ENCODE results near the gene STMN3. TPM values are rescaled to one million over a fixed set of nuclear protein-coding genes. Genes with fewer than 3 reads are reported as not detected.
"Not testable (repeated sequence)": the region's sequence is repeated elsewhere in the genome, so short reads cannot be mapped to it uniquely, and the experiment has no call there.

STMN3 gene
- total RNA-seq, 1 experiment from 2014 or later, result 2.6 TPM

- no peak for DNase-seq (ENCODE audit: low spot score)
Observed at GRCh38 chr20:63678667-63679465, 25.6 kb upstream of the STMN3 start.

- no peak for DNase-seq (ENCODE audit: low spot score)
Observed at GRCh38 chr20:63678071-63678470, 24.8 kb upstream of the STMN3 start.

GRCh38 chr20:63675681-63676368 is 22.6 kb upstream of the STMN3 start:
- no peak for DNase-seq (ENCODE audit: low spot score)

GRCh38 chr20:63673951-63674350 is 20.7 kb upstream of the STMN3 start:
- no peak for DNase-seq (ENCODE audit: low spot score)

- no peak for DNase-seq (ENCODE audit: low spot score)
Observed at GRCh38 chr20:63672666-63673065, 19.4 kb upstream of the STMN3 start.

- DNase-seq (ENCODE audit: low spot score), result not testable (repeated sequence)
Observed at GRCh38 chr20:63671695-63672094, 18.5 kb upstream of the STMN3 start.

DNA sequence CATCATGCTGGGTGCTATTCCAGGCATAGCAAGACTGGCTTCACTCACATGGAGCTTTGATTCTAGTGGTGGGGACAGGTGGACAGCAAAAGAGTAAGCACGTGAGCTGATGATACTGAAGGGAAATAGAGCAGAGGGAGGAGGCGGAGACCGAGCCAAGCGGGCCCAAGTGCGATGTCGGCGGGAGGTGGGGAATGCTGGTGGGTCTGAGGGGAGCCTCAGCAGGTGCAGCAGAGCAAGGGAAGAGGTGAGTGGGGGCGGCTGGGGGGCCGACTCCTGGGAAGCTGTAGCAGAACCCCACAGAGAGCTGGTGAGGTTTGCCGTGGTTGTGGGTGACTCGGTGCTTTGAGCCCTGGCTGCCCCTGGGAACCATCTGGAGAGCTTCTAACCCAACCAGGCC is 15.1 kb upstream of the STMN3 start:
- DNase-seq (ENCODE audit: low spot score), result no peak

DNA sequence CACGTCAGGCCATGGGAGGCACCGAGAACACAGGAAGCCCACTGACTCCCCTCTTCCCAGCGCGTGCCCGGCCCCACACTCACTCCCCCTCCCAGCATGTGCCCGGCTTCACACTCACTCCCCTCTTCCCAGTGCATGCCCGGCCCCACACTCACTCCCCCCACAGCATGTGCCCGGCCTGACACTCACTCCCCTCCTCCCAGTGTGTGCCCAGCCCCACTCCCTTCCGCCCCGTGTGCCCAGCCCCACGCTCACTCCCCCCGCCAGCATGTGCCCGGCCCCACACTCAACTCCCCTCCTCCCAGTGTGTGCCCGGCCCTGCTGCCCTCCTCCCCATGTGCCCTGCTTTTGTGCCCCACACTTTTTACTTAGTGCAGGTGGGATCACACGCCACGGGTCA is 14.6 kb upstream of the STMN3 start:
- DNase-seq (ENCODE audit: low spot score), result no peak

- no peak for DNase-seq (ENCODE audit: low spot score)
Observed at GRCh38 chr20:63665708-63666107, 12.5 kb upstream of the STMN3 start.

- no peak for DNase-seq (ENCODE audit: low spot score)
Observed at GRCh38 chr20:63664861-63665594, 11.8 kb upstream of the STMN3 start.

DNA sequence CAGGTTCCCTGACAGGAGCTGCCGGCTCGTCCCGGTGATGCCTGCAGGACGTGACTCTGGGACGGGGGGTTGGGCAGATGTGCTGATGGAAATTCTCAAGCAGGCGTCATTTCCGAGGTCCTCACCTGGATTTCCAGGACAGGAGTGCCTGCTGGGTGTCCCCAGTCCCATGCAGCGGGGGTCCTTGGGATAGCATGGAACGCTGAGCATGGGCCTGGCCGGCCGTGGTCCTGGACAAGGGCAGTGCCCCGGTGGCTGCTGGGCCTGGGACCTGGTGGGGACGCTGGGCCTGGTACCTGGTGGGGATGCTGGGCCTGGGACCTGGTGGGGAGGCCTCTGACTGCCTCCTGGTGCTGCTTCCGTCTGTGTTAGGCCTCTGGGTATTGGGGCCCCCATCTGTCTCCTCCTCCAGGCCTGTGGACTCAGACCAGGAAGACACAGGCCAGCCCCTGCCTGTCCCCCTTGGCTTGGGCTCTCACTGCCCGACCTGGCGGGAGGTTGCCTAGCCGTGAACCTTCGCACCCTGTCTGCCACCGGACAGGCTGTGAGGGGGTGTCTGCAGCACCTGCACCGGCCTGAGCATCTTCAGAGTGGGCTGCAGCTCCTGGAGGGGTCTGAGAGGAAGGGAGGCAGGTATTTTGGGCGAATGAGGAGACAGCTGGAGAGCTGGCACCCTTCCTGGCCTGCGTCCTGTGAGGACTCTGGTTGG is 11.1 kb upstream of the STMN3 start:
- no peak for DNase-seq (ENCODE audit: low spot score)

- DNase-seq (ENCODE audit: low spot score), result no peak
Observed at GRCh38 chr20:63663332-63664066, 10.3 kb upstream of the STMN3 start.

DNA sequence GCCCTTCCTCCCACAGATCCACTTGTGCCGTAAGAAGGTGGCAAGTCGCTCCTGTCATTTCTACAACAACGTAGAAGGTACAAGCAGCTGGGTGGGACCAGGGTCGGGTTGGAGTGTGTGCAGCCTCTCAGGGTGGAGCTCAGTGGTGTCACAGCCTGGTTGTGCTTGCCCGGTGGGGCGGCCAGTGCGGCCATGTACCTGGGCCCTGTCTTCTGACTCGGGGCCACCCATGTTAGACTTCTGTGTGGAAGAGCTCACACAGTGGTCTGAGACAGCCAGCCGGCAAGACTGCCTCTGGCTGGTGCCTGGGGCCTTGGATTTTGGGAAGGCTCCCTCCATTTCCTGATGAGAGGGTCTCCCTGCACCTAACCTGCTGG is 9.6 kb upstream of the STMN3 start:
- no peak for DNase-seq (ENCODE audit: low spot score)

- no peak for DNase-seq (ENCODE audit: low spot score)
Observed at GRCh38 chr20:63661959-63662812, 9.0 kb upstream of the STMN3 start.

DNA sequence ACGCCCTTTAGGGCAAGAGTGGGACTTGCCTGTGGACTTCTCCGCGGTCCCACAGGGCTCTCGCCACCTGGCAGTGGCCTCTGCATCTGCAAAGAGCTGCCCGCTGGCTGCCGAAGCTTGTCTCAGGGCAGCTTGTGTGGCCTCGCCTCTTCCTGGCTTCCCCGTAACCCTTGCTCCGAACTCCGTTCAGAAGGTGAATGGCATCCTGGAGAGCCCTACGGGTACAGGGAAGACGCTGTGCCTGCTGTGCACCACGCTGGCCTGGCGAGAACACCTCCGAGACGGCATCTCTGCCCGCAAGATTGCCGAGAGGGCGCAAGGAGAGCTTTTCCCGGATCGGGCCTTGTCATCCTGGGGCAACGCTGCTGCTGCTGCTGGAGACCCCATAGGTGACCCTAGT is 7.9 kb upstream of the STMN3 start:
- no peak for DNase-seq (ENCODE audit: low spot score)

- DNase-seq (ENCODE audit: low spot score), result no peak
Observed at GRCh38 chr20:63660622-63661021, 7.4 kb upstream of the STMN3 start.

DNA sequence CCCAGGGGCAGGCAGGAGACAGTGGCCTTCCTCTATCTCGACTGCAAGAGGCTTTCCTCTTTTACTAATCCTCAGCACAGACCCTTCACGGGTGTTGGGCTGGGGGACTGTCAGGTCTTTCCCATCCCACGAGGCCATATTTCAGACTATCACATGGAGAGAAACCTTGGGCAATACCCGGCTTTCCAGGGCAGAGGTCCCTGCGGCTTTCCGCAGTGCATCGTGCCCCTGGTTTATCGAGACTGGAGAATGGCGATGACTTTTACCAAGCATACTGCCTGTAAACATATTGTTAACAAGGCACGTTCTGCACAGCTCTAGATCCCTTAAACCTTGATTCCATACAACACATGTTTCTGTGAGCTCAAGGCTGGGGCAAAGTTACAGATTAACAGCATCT is 7.0 kb upstream of the STMN3 start:
- not testable (repeated sequence) for DNase-seq (ENCODE audit: low spot score)

GRCh38 chr20:63659370-63659769 is 6.1 kb upstream of the STMN3 start:
- DNase-seq (ENCODE audit: low spot score), result no peak

GRCh38 chr20:63658749-63659187 is 5.5 kb upstream of the STMN3 start:
- no peak for DNase-seq (ENCODE audit: low spot score)

All from A172 (cell line).